ENCODE measurements around the gene NCS1. TPM values are rescaled to one million over a fixed set of nuclear protein-coding genes. Genes with fewer than 3 reads are reported as not detected.

Gene NCS1
- total RNA-seq, 1 donor from 2014 or later = 312 TPM

GRCh38 chr9:130204341-130204740, 32.1 kb downstream of the NCS1 start:
- no peak for DNase-seq
- Mint-ChIP-seq H3K4me3 (ENCODE audit: unreplicated experiment) (no peak overlapping the region), H3K27me3 (ENCODE audit: unreplicated experiment) (peaks cover 1% of the 10 kb centered on the region), H3K36me3 (ENCODE audit: unreplicated experiment) (no peaks in the 10 kb centered on the region), H3K27ac (ENCODE audit: unreplicated experiment) (no peak overlapping the region), H3K9me3 (ENCODE audit: unreplicated experiment) (peaks cover 9% of the 10 kb centered on the region), H3K4me1 (ENCODE audit: low read depth, unreplicated experiment) (peaks cover 28% of the 10 kb centered on the region)
- TF ChIP-seq, protein P1, sequence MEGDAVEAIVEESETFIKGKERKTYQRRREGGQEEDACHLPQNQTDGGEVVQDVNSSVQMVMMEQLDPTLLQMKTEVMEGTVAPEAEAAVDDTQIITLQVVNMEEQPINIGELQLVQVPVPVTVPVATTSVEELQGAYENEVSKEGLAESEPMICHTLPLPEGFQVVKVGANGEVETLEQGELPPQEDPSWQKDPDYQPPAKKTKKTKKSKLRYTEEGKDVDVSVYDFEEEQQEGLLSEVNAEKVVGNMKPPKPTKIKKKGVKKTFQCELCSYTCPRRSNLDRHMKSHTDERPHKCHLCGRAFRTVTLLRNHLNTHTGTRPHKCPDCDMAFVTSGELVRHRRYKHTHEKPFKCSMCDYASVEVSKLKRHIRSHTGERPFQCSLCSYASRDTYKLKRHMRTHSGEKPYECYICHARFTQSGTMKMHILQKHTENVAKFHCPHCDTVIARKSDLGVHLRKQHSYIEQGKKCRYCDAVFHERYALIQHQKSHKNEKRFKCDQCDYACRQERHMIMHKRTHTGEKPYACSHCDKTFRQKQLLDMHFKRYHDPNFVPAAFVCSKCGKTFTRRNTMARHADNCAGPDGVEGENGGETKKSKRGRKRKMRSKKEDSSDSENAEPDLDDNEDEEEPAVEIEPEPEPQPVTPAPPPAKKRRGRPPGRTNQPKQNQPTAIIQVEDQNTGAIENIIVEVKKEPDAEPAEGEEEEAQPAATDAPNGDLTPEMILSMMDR (IDR thresholded peaks at IDR 0.05; ENCODE audit: partially characterized antibody, unreplicated experiment) = no peak

- H3K27me3 Mint-ChIP-seq (ENCODE audit: unreplicated experiment) = peaks cover 5% of the 10 kb centered on the region
- H3K9me3 Mint-ChIP-seq (ENCODE audit: unreplicated experiment) = peaks cover 9% of the 10 kb centered on the region
- no peaks in the 10 kb centered on the region for H3K36me3 Mint-ChIP-seq (ENCODE audit: unreplicated experiment)
- H3K4me1 Mint-ChIP-seq (ENCODE audit: low read depth, unreplicated experiment) = peaks cover 26% of the 10 kb centered on the region
- no peak for DNase-seq
- no peak overlapping the region for H3K4me3 Mint-ChIP-seq (ENCODE audit: unreplicated experiment)
- TF ChIP-seq, protein P1 (IDR thresholded peaks at IDR 0.05; ENCODE audit: partially characterized antibody, unreplicated experiment) = no peak
- no peak overlapping the region for H3K27ac Mint-ChIP-seq (ENCODE audit: unreplicated experiment)
Measured at GRCh38 chr9:130204959-130205358, 32.8 kb downstream of the NCS1 start.

GRCh38 chr9:130205912-130206311, 33.7 kb downstream of the NCS1 start:
- peaks cover 11% of the 10 kb centered on the region for H3K9me3 Mint-ChIP-seq (ENCODE audit: unreplicated experiment)
- TF ChIP-seq, protein P1 (IDR thresholded peaks at IDR 0.05; ENCODE audit: partially characterized antibody, unreplicated experiment) = no peak
- H3K4me1 Mint-ChIP-seq (ENCODE audit: low read depth, unreplicated experiment) = peaks cover 24% of the 10 kb centered on the region
- DNase-seq = no peak
- H3K4me3 Mint-ChIP-seq (ENCODE audit: unreplicated experiment) = no peak overlapping the region
- no peak overlapping the region for H3K27ac Mint-ChIP-seq (ENCODE audit: unreplicated experiment)
- no peaks in the 10 kb centered on the region for H3K36me3 Mint-ChIP-seq (ENCODE audit: unreplicated experiment)
- peaks cover 5% of the 10 kb centered on the region for H3K27me3 Mint-ChIP-seq (ENCODE audit: unreplicated experiment)

- H3K36me3 Mint-ChIP-seq (ENCODE audit: unreplicated experiment) = no peaks in the 10 kb centered on the region
- peaks cover 11% of the 10 kb centered on the region for H3K9me3 Mint-ChIP-seq (ENCODE audit: unreplicated experiment)
- H3K27ac Mint-ChIP-seq (ENCODE audit: unreplicated experiment) = peak overlapping the region; percentile 38
- TF ChIP-seq, protein P1 (IDR thresholded peaks at IDR 0.05; ENCODE audit: partially characterized antibody, unreplicated experiment) = no peak
- peaks cover 7% of the 10 kb centered on the region for H3K27me3 Mint-ChIP-seq (ENCODE audit: unreplicated experiment)
- peak; percentile 16 for DNase-seq
- peaks cover 21% of the 10 kb centered on the region for H3K4me1 Mint-ChIP-seq (ENCODE audit: low read depth, unreplicated experiment)
- H3K4me3 Mint-ChIP-seq (ENCODE audit: unreplicated experiment) = no peak overlapping the region
Measured at GRCh38 chr9:130206579-130206978, 34.4 kb downstream of the NCS1 start.

DNA sequence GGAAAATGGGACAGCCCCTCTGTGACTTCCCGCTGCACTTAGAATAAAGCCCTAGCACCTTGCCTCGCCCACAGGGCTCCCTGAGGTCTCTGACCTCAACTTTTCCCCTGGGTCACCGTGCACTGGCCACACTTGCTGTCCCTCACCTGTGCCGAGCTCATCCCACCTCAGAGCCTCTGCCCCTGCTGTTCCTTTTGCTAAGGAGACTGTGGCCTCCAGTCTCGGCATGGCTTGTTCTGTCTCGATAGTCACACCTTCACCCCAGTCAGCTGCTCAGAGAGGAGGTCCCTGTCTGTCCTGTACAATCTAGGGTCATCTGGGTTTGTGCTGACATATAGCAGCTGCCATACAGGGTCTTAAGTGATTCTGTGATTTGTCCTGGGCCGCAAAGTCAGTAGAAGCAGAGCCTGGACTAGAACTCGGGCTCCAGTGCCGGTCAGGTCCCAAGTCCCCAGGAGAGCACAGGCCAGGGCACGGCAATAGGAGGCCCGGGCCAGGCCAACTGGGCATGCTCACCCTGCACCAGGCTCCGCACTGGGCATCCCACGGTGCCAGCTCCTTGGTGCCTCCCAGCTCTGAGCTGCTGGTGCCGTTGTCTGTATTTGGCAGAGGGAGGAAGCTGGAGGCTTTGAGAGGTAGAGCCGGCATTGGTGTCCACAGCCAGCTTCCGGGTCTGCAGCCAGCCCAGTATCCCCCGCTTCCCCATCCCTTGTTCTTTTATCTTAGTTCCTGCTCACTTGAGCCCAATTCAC, 35.2 kb downstream of the NCS1 start:
- H3K27ac Mint-ChIP-seq (ENCODE audit: unreplicated experiment) = no peak overlapping the region
- DNase-seq = no peak
- peaks cover 16% of the 10 kb centered on the region for H3K9me3 Mint-ChIP-seq (ENCODE audit: unreplicated experiment)
- TF ChIP-seq, protein P1 (IDR thresholded peaks at IDR 0.05; ENCODE audit: partially characterized antibody, unreplicated experiment) = no peak
- peaks cover 20% of the 10 kb centered on the region for H3K4me1 Mint-ChIP-seq (ENCODE audit: low read depth, unreplicated experiment)
- no peaks in the 10 kb centered on the region for H3K36me3 Mint-ChIP-seq (ENCODE audit: unreplicated experiment)
- peaks cover 10% of the 10 kb centered on the region for H3K27me3 Mint-ChIP-seq (ENCODE audit: unreplicated experiment)
- no peak overlapping the region for H3K4me3 Mint-ChIP-seq (ENCODE audit: unreplicated experiment)
